ENCODE data around the gene KCTD3. TPM values are rescaled to one million over a fixed set of nuclear protein-coding genes. Genes with fewer than 3 reads are reported as not detected.
A peak's percentile ranks its signal among the peaks of the same experiment; 100 is the strongest.

The KCTD3 gene
- total and polyA plus RNA-seq, 10 of the 15 experiments (the other 5 are each of a cell fraction or from before 2014, with no cell fraction given): 3.6 to 19.8 (median 10.7) TPM

DNA sequence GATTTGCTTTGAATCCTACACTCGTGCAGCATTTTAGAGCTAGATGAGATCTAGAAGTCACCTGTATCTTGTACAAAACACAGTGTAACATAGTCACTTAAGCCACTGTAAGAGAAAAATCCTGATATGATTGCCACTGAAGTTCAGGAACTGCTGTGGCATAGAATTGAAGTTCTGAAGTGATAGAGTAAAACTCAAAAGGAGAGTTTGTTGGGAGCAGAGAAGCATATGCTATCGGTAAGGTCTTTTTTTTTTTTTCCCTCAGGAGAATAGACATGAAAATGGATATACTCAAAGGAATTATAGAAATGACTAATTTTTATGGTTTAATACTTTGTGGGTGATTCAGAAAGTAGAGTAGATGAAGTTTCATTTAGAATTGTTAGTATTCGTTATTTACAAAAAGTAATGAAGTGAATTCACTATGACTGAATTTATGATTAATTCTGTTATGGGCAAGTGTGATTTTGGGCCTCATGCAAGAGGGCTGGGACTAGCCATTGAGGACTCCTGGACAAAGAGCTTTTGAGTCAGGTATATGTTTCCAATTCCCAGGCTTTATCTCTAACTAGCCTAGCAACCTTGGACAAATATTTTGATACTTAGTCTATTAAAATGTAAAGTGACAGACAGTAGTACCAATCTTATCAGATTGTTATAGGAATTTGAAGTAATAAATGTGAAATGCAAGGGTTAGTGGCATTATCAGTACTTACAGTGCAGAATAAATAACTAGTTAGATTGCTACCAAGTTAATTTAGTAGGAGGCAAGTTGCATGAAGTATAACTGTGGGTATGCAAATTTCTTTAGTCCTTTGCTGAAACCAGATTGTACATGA, 3.1 kb downstream of the KCTD3 start:
- H3K4me2 ChIP-seq (ENCODE audit: control insufficient read depth, insufficient read depth): peak overlapping the region; percentile 82
- TF ChIP-seq, protein P1, sequence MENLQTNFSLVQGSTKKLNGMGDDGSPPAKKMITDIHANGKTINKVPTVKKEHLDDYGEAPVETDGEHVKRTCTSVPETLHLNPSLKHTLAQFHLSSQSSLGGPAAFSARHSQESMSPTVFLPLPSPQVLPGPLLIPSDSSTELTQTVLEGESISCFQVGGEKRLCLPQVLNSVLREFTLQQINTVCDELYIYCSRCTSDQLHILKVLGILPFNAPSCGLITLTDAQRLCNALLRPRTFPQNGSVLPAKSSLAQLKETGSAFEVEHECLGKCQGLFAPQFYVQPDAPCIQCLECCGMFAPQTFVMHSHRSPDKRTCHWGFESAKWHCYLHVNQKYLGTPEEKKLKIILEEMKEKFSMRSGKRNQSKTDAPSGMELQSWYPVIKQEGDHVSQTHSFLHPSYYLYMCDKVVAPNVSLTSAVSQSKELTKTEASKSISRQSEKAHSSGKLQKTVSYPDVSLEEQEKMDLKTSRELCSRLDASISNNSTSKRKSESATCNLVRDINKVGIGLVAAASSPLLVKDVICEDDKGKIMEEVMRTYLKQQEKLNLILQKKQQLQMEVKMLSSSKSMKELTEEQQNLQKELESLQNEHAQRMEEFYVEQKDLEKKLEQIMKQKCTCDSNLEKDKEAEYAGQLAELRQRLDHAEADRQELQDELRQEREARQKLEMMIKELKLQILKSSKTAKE (IDR thresholded peaks at IDR 0.05; ENCODE audit: low read depth, poor library complexity, severe bottlenecking): no peak
- TF ChIP-seq PML (IDR thresholded peaks at IDR 0.05; ENCODE audit: low read length): no peak
- TF ChIP-seq MEF2B (IDR thresholded peaks at IDR 0.05; ENCODE audit: partially characterized antibody, poor library complexity, severe bottlenecking): no peak
- TF ChIP-seq, protein P2, sequence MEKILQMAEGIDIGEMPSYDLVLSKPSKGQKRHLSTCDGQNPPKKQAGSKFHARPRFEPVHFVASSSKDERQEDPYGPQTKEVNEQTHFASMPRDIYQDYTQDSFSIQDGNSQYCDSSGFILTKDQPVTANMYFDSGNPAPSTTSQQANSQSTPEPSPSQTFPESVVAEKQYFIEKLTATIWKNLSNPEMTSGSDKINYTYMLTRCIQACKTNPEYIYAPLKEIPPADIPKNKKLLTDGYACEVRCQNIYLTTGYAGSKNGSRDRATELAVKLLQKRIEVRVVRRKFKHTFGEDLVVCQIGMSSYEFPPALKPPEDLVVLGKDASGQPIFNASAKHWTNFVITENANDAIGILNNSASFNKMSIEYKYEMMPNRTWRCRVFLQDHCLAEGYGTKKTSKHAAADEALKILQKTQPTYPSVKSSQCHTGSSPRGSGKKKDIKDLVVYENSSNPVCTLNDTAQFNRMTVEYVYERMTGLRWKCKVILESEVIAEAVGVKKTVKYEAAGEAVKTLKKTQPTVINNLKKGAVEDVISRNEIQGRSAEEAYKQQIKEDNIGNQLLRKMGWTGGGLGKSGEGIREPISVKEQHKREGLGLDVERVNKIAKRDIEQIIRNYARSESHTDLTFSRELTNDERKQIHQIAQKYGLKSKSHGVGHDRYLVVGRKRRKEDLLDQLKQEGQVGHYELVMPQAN (conservative IDR thresholded peaks at IDR 0.05): no peak
- TF ChIP-seq CBX3 (IDR thresholded peaks at IDR 0.05; ENCODE audit: borderline replicate concordance, low read depth): no peak
- TF ChIP-seq SREBF2 (IDR thresholded peaks at IDR 0.05; ENCODE audit: low read length): no peak
- TF ChIP-seq SUZ12 (IDR thresholded peaks at IDR 0.05; ENCODE audit: unreplicated experiment): no peak
- no peak for TF ChIP-seq NFYB (IDR thresholded peaks at IDR 0.05; ENCODE audit: insufficient read depth, low read depth, low read length)
- TF ChIP-seq, protein P3, sequence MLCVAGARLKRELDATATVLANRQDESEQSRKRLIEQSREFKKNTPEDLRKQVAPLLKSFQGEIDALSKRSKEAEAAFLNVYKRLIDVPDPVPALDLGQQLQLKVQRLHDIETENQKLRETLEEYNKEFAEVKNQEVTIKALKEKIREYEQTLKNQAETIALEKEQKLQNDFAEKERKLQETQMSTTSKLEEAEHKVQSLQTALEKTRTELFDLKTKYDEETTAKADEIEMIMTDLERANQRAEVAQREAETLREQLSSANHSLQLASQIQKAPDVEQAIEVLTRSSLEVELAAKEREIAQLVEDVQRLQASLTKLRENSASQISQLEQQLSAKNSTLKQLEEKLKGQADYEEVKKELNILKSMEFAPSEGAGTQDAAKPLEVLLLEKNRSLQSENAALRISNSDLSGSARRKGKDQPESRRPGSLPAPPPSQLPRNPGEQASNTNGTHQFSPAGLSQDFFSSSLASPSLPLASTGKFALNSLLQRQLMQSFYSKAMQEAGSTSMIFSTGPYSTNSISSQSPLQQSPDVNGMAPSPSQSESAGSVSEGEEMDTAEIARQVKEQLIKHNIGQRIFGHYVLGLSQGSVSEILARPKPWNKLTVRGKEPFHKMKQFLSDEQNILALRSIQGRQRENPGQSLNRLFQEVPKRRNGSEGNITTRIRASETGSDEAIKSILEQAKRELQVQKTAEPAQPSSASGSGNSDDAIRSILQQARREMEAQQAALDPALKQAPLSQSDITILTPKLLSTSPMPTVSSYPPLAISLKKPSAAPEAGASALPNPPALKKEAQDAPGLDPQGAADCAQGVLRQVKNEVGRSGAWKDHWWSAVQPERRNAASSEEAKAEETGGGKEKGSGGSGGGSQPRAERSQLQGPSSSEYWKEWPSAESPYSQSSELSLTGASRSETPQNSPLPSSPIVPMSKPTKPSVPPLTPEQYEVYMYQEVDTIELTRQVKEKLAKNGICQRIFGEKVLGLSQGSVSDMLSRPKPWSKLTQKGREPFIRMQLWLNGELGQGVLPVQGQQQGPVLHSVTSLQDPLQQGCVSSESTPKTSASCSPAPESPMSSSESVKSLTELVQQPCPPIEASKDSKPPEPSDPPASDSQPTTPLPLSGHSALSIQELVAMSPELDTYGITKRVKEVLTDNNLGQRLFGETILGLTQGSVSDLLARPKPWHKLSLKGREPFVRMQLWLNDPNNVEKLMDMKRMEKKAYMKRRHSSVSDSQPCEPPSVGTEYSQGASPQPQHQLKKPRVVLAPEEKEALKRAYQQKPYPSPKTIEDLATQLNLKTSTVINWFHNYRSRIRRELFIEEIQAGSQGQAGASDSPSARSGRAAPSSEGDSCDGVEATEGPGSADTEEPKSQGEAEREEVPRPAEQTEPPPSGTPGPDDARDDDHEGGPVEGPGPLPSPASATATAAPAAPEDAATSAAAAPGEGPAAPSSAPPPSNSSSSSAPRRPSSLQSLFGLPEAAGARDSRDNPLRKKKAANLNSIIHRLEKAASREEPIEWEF (IDR thresholded peaks at IDR 0.05; ENCODE audit: insufficient replicate concordance, low read depth, low read length): no peak

More for the DNA sequence above, 3.1 kb downstream of the KCTD3 start:
- ATAC-seq: no peak
- ChIA-PET CTCF (interaction anchor here (0.7 kb wide), 2 partner anchors 12 to 99 kb away, joined by 3 to 4 read pairs; no protein-coding TSS in a partner anchor), SMC1A (ENCODE audit: uncharacterized antibody, unreplicated experiment) (interaction anchor here (0.7 to 1.3 kb wide), 5 partner anchors 14 to 39 kb away, joined by 3 to 6 read pairs (median 4); no protein-coding TSS in a partner anchor), RAD21 (ENCODE audit: unreplicated experiment) (interaction anchor here (0.7 kb wide), 1 partner anchor 97 kb away, joined by 3 read pairs; no protein-coding TSS in a partner anchor), POLR2A (interaction anchor here (0.6 kb wide), 1 partner anchor 58 kb away, joined by 3 read pairs; no protein-coding TSS in a partner anchor)
- H3K9me3 ChIP-seq (replicated peaks; ENCODE audit: control insufficient read depth, insufficient read depth, low read length): no peaks in the 10 kb centered on the region
- no peaks in the 10 kb centered on the region for H3K27me3 ChIP-seq (replicated peaks in 1 of 2; ENCODE audit: control insufficient read depth in 2 of 2, insufficient read depth in 2 of 2, low read length in 1 of 2)
- intact Hi-C loops (cut with micrococcal nuclease; ENCODE audit: unreplicated experiment) (loop anchor here (1.0 kb wide), 1 partner anchor 14 kb away; no protein-coding TSS in a partner anchor), in situ Hi-C loops (cut with MboI) (no loop called here)
- H3K9ac ChIP-seq (ENCODE audit: control insufficient read depth, insufficient read depth, low read length): no peak overlapping the region; the same call in 1 of the 2 replicates
- WGBS (ENCODE audit: insufficient coverage, insufficient replicate concordance, low lambda C conversion rate, missing lambda C conversion rate): 19% methylated on average over 3 of the region's 3 CpGs
- peaks cover 61% of the 10 kb centered on the region for H3K79me2 ChIP-seq (ENCODE audit: control insufficient read depth, insufficient read depth, low read length)
- H3K4me3 ChIP-seq: peak overlapping the region; percentile 76; the same call in 1 of the 2 replicates
- peak overlapping the region; percentile 40; the same call in 1 of the 2 replicates for H3K27ac ChIP-seq (ENCODE audit: control insufficient read depth, insufficient read depth)
- TSS peak; percentile 36 for BruUV-seq (replicated peaks)
- no peaks in the 10 kb centered on the region for H3K36me3 ChIP-seq (ENCODE audit: control insufficient read depth in 2 of 2, insufficient read depth in 2 of 2, low read length in 1 of 2)
- no peak for FAIRE-seq
- peaks cover 9% of the 10 kb centered on the region; the same call in 1 of the 2 replicates for H3K4me1 ChIP-seq (ENCODE audit: control insufficient read depth, insufficient read depth, low read length)
- no peak for DNase-seq (ENCODE audit: low read depth, low spot score)
- peak overlapping the region; percentile 28 for H2AFZ ChIP-seq (ENCODE audit: control insufficient read depth, low read depth, low read length)
- H4K20me1 ChIP-seq (ENCODE audit: control insufficient read depth, insufficient read depth): no peaks in the 10 kb centered on the region
